Sigmoid colon (tissue), 4 donors: ENCODE data around the gene CREB3L2.
"Not testable (repeated sequence)": the region's sequence is repeated elsewhere in the genome, so short reads cannot be mapped to it uniquely, and the experiment has no call there.

Experiments
- CTCF ChIP-seq, 4 experiments: fragments of 450-650 bp in 3 of 4; fragments of 200-600 bp in 1 of 4; IDR thresholded peaks; one replicate each; pipeline ENCODE4 v1.5.1; 2016 to 2019; ENCODE audit warnings: antibody characterized with exemption in 4 of 4, mild to moderate bottlenecking in 3 of 4, moderate library complexity in 2 of 4
- POLR2A ChIP-seq, 2 donors: fragments of 450-650 bp; IDR thresholded peaks; one replicate each; pipeline ENCODE4 v1.6.1; 2016; ENCODE audit warnings: antibody characterized with exemption in 2 of 2, mild to moderate bottlenecking in 2 of 2, moderate library complexity in 2 of 2
- POLR2AphosphoS5 ChIP-seq, 4 donors: sonication (generic); formaldehyde crosslinking; IDR thresholded peaks; one replicate each; pipeline ENCODE4 v1.6.1; 2017; ENCODE audit warnings: antibody characterized with exemption in 4 of 4

GRCh38 chr7:137906636-137907035 is 95.2 kb downstream of the CREB3L2 start:
- TF ChIP-seq CTCF, POLR2A, POLR2AphosphoS5 (IDR thresholded peaks at IDR 0.05): not testable (repeated sequence)
